Measurements from ENCODE around the gene C11orf98. TPM values are rescaled to one million over a fixed set of nuclear protein-coding genes. Genes with fewer than 3 reads are reported as not detected.
"Not testable (repeated sequence)": the region's sequence is repeated elsewhere in the genome, so short reads cannot be mapped to it uniquely, and the experiment has no call there.

C11orf98 gene
- total and polyA plus RNA-seq, 5 donors from 2014 or later = 30.5 to 149 (median 127) TPM

- DNase-seq = peak; percentile 81 to 89 (median 81)
- Histone ChIP-seq H3K36me3 (ENCODE audit: control insufficient read depth, insufficient read depth, low read length) (peaks cover 24% of the 10 kb centered on the region), H3K9me3 (ENCODE audit: control insufficient read depth in 2 of 2, low read length in 2 of 2) (no peaks in the 10 kb centered on the region), H3K4me3 (ENCODE audit: low read depth, low read length) (peak within 1 kb of the TSS; percentile 90), H3K4me1 (ENCODE audit: control insufficient read depth, insufficient read depth, low read length, poor library complexity, severe bottlenecking) (peaks cover 29% of the 10 kb centered on the region), H3K27ac (ENCODE audit: insufficient read depth, low read length, poor library complexity, severe bottlenecking) (peak within 1 kb of the TSS; percentile 95), H3K27me3 (ENCODE audit: control insufficient read depth, insufficient read depth, low read length) (no peaks in the 10 kb centered on the region)
- Mint-ChIP-seq H3K27me3 (no peaks in the 10 kb centered on the region), H3K27ac (peak within 1 kb of the TSS; percentile 93 to 96 (median 96)), H3K4me3 (peak within 1 kb of the TSS; percentile 91 to 97 (median 94)), H3K4me1 (peaks cover 5 to 43% (median 28%) of the 10 kb centered on the region in 4 donors), H3K9me3 (no peaks in the 10 kb centered on the region), H3K36me3 (peaks cover 18% of the 10 kb centered on the region)
- ATAC-seq (ENCODE audit: low read depth in 2 of 2) = peak; percentile 84 to 87
Observed at GRCh38 chr11:62678770-62679696, 14.0 kb upstream of the C11orf98 start, which contains the start of gene UBXN1. Gene UBXN1, minus strand, starts transcription at chr11:62679073. Its CDS starts 150 bp downstream, at chr11:62678923.

- H3K4me3 Mint-ChIP-seq = peak overlapping the region; percentile 91 to 97 (median 94)
- ATAC-seq (ENCODE audit: low read depth in 2 of 2) (peak in 1 of 2 donors; percentile 7), DNase-seq (no peak)
- no peaks in the 10 kb centered on the region for H3K9me3 Mint-ChIP-seq
- Histone ChIP-seq H3K36me3 (ENCODE audit: control insufficient read depth, insufficient read depth, low read length) (peaks cover 27% of the 10 kb centered on the region), H3K4me1 (ENCODE audit: control insufficient read depth, insufficient read depth, low read length, poor library complexity, severe bottlenecking) (peaks cover 29% of the 10 kb centered on the region), H3K9me3 (ENCODE audit: control insufficient read depth in 2 of 2, low read length in 2 of 2) (no peaks in the 10 kb centered on the region), H3K4me3 (ENCODE audit: low read depth, low read length) (peak overlapping the region; percentile 90), H3K27me3 (ENCODE audit: control insufficient read depth, insufficient read depth, low read length) (no peaks in the 10 kb centered on the region), H3K27ac (ENCODE audit: insufficient read depth, low read length, poor library complexity, severe bottlenecking) (peak overlapping the region; percentile 95)
- H3K27me3 Mint-ChIP-seq = no peaks in the 10 kb centered on the region
- H3K4me1 Mint-ChIP-seq = peaks cover 5 to 48% (median 28%) of the 10 kb centered on the region in 4 donors
- H3K27ac Mint-ChIP-seq = peak overlapping the region; percentile 93 to 96 (median 96)
- H3K36me3 Mint-ChIP-seq = peaks cover 18% of the 10 kb centered on the region
Observed at GRCh38 chr11:62678433-62678769, 13.4 kb upstream of the C11orf98 start.

- peaks cover 36% of the 10 kb centered on the region for H3K4me1 ChIP-seq (ENCODE audit: control insufficient read depth, insufficient read depth, low read length, poor library complexity, severe bottlenecking)
- no peaks in the 10 kb centered on the region for H3K27me3 Mint-ChIP-seq
- no peaks in the 10 kb centered on the region for H3K9me3 ChIP-seq (ENCODE audit: control insufficient read depth in 2 of 2, low read length in 2 of 2)
- peaks cover 18% of the 10 kb centered on the region for H3K36me3 Mint-ChIP-seq
- no peak for DNase-seq
- peaks cover 5 to 55% (median 29%) of the 10 kb centered on the region in 4 donors for H3K4me1 Mint-ChIP-seq
- H3K36me3 ChIP-seq (ENCODE audit: control insufficient read depth, insufficient read depth, low read length) = peaks cover 27% of the 10 kb centered on the region
- peak overlapping the region; percentile 91 to 97 (median 94) for H3K4me3 Mint-ChIP-seq
- peak overlapping the region; percentile 26 to 96 (median 96) for H3K27ac Mint-ChIP-seq
- no peaks in the 10 kb centered on the region for H3K27me3 ChIP-seq (ENCODE audit: control insufficient read depth, insufficient read depth, low read length)
- no peak for ATAC-seq (ENCODE audit: low read depth in 2 of 2)
- peak overlapping the region; percentile 90 for H3K4me3 ChIP-seq (ENCODE audit: low read depth, low read length)
- H3K9me3 Mint-ChIP-seq = no peaks in the 10 kb centered on the region
- H3K27ac ChIP-seq (ENCODE audit: insufficient read depth, low read length, poor library complexity, severe bottlenecking) = peak overlapping the region; percentile 95
Observed at GRCh38 chr11:62677714-62678113, 12.7 kb upstream of the C11orf98 start.

- no peak for DNase-seq
- H3K4me1 Mint-ChIP-seq = peaks cover 5 to 60% (median 32%) of the 10 kb centered on the region in 4 donors
- Histone ChIP-seq H3K36me3 (ENCODE audit: control insufficient read depth, insufficient read depth, low read length) (peaks cover 27% of the 10 kb centered on the region), H3K9me3 (ENCODE audit: control insufficient read depth in 2 of 2, low read length in 2 of 2) (no peaks in the 10 kb centered on the region), H3K4me3 (ENCODE audit: low read depth, low read length) (no peak overlapping the region), H3K27ac (ENCODE audit: insufficient read depth, low read length, poor library complexity, severe bottlenecking) (peak overlapping the region; percentile 95), H3K27me3 (ENCODE audit: control insufficient read depth, insufficient read depth, low read length) (no peaks in the 10 kb centered on the region), H3K4me1 (ENCODE audit: control insufficient read depth, insufficient read depth, low read length, poor library complexity, severe bottlenecking) (peaks cover 41% of the 10 kb centered on the region)
- ATAC-seq (ENCODE audit: low read depth in 2 of 2) = no peak
- peaks cover 18% of the 10 kb centered on the region for H3K36me3 Mint-ChIP-seq
- no peaks in the 10 kb centered on the region for H3K9me3 Mint-ChIP-seq
- no peaks in the 10 kb centered on the region for H3K27me3 Mint-ChIP-seq
- H3K27ac Mint-ChIP-seq = peak overlapping the region; percentile 37 to 96 (median 71)
- H3K4me3 Mint-ChIP-seq = peak overlapping the region; percentile 91 to 97 (median 94)
Observed at GRCh38 chr11:62677156-62677555, 12.1 kb upstream of the C11orf98 start.

- H3K9me3 Mint-ChIP-seq = no peaks in the 10 kb centered on the region
- H3K36me3 ChIP-seq (ENCODE audit: control insufficient read depth, insufficient read depth, low read length) = peaks cover 27% of the 10 kb centered on the region
- peaks cover 45% of the 10 kb centered on the region for H3K4me1 ChIP-seq (ENCODE audit: control insufficient read depth, insufficient read depth, low read length, poor library complexity, severe bottlenecking)
- H3K9me3 ChIP-seq (ENCODE audit: control insufficient read depth in 2 of 2, low read length in 2 of 2) = no peaks in the 10 kb centered on the region
- DNase-seq (no peak), ATAC-seq (ENCODE audit: low read depth in 2 of 2) (no peak)
- peak overlapping the region; percentile 33 for H3K27ac ChIP-seq (ENCODE audit: insufficient read depth, low read length, poor library complexity, severe bottlenecking)
- no peaks in the 10 kb centered on the region for H3K27me3 Mint-ChIP-seq
- H3K36me3 Mint-ChIP-seq = peaks cover 19% of the 10 kb centered on the region
- H3K4me3 ChIP-seq (ENCODE audit: low read depth, low read length) = no peak overlapping the region
- H3K4me3 Mint-ChIP-seq = peak overlapping the region; percentile 27 to 97 (median 92)
- peaks cover 5 to 62% (median 33%) of the 10 kb centered on the region in 4 donors for H3K4me1 Mint-ChIP-seq
- H3K27me3 ChIP-seq (ENCODE audit: control insufficient read depth, insufficient read depth, low read length) = no peaks in the 10 kb centered on the region
- H3K27ac Mint-ChIP-seq = peak overlapping the region in 2 of 3 donors; percentile 29 to 37
Observed at GRCh38 chr11:62676698-62677097, 11.7 kb upstream of the C11orf98 start.

- not testable (repeated sequence) for H3K4me3 ChIP-seq (ENCODE audit: low read depth, low read length); H3K27me3 Mint-ChIP-seq; DNase-seq; H3K27ac ChIP-seq (ENCODE audit: insufficient read depth, low read length, poor library complexity, severe bottlenecking); H3K27me3 ChIP-seq (ENCODE audit: control insufficient read depth, insufficient read depth, low read length); H3K27ac Mint-ChIP-seq; ATAC-seq (ENCODE audit: low read depth in 2 of 2); H3K9me3 Mint-ChIP-seq; H3K9me3 ChIP-seq (ENCODE audit: control insufficient read depth in 2 of 2, low read length in 2 of 2)
- peaks cover 50% of the 10 kb centered on the region for H3K4me1 ChIP-seq (ENCODE audit: control insufficient read depth, insufficient read depth, low read length, poor library complexity, severe bottlenecking)
- Mint-ChIP-seq H3K4me3 (peak overlapping the region in 3 of 4 donors; percentile 5 to 97 (median 88)), H3K4me1 (peaks cover 4 to 69% (median 35%) of the 10 kb centered on the region in 4 donors), H3K36me3 (peaks cover 21% of the 10 kb centered on the region)
- peaks cover 27% of the 10 kb centered on the region for H3K36me3 ChIP-seq (ENCODE audit: control insufficient read depth, insufficient read depth, low read length)
Observed at GRCh38 chr11:62675415-62675814, 10.4 kb upstream of the C11orf98 start.

- Mint-ChIP-seq H3K9me3 (no peaks in the 10 kb centered on the region), H3K4me1 (peaks cover 8 to 74% (median 35%) of the 10 kb centered on the region in 4 donors), H3K36me3 (peaks cover 24% of the 10 kb centered on the region), H3K27me3 (no peaks in the 10 kb centered on the region), H3K4me3 (peak overlapping the region; percentile 83 to 100 (median 98)), H3K27ac (peak overlapping the region in 2 of 3 donors; percentile 82 to 93)
- DNase-seq = no peak
- H3K27ac ChIP-seq (ENCODE audit: insufficient read depth, low read length, poor library complexity, severe bottlenecking) = peak overlapping the region; percentile 84
- H3K27me3 ChIP-seq (ENCODE audit: control insufficient read depth, insufficient read depth, low read length) = no peaks in the 10 kb centered on the region
- peaks cover 30% of the 10 kb centered on the region for H3K36me3 ChIP-seq (ENCODE audit: control insufficient read depth, insufficient read depth, low read length)
- H3K9me3 ChIP-seq (ENCODE audit: control insufficient read depth in 2 of 2, low read length in 2 of 2) = no peaks in the 10 kb centered on the region
- peaks cover 42% of the 10 kb centered on the region for H3K4me1 ChIP-seq (ENCODE audit: control insufficient read depth, insufficient read depth, low read length, poor library complexity, severe bottlenecking)
- H3K4me3 ChIP-seq (ENCODE audit: low read depth, low read length) = peak overlapping the region; percentile 22
- no peak for ATAC-seq (ENCODE audit: low read depth in 2 of 2)
Observed at GRCh38 chr11:62673196-62673525, 8.2 kb upstream of the C11orf98 start.

Measured in CD4-positive, CD25-positive, alpha-beta regulatory T cell (primary cell).